HG03064 (cell line): ENCODE data around the gene EBF3.

ENCODE experiments used
- ATAC-seq: cut with Tn5 transposase; IDR thresholded peaks from one replicate; pipeline ENCODE4 v1.9.1; 2021; ENCODE audit warnings: low read depth; ENCODE audit not compliant: unreplicated experiment

The EBF3 gene

DNA sequence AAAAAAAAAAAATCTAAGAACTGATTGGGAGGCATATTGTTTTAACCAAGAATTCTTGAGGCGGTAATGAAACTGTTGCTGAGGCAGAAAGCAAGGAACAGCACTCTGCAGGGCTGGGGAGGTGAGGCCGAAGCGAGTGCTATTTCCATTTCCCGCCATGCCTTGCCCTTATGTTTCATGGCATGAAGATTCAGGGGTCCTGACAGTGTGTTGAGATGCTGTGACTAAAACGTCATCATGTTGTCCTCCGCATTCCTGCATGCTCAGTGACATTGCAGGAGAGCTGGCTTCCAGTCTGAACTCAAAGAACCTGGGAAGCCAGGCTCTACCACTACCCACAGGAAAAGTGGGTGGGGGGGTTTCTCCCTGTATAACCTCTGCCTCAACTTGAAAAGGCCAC is 85.2 kb downstream of the EBF3 start:
- no peak for ATAC-seq

DNA sequence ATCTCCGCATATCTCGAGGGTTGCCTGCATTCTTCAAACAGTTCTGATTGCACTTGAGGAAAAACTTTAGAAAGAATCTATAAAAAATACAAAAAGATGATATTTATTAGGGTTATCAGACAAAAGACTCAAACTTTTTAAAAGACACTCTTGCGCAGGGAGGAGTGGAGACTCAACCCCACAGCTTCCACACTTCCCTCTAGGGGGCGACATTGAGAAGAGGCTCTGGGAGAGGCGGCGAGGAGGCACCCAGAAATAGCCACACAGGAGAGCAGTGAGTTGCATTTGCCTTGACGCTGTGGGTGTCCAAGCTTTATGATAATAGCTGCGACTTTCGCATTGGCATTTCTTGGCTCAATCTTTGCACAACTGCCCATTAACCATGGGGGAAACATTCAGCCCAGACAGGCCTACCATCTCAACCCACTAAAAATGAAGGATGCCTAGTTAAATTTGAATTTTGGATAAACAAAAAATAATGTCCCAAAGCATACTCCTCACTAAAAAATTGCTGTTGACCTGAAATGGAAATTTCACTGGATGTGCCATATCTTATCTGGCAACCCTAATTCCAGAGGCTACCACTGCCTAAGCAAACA is 86.2 kb downstream of the EBF3 start:
- no peak for ATAC-seq

DNA sequence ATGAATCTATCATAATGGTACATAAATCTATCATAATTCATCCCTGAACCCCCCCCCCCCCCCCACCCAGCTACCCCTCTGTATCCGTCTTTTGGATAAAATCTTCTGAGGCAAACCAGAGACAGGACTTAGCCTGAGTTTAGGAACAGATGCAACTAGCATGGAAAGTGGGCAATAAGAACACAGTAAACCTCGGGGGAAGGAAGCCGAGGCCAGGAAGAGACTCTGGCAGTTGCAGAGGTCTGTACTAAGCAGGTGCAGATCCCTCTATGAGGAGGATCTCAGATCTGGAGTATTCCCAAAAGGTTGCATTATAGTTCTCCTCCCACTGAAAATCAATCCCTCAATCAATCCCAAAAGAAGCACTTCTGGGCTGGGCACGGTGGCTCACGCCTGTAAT is 87.2 kb downstream of the EBF3 start:
- ATAC-seq, result no peak

DNA sequence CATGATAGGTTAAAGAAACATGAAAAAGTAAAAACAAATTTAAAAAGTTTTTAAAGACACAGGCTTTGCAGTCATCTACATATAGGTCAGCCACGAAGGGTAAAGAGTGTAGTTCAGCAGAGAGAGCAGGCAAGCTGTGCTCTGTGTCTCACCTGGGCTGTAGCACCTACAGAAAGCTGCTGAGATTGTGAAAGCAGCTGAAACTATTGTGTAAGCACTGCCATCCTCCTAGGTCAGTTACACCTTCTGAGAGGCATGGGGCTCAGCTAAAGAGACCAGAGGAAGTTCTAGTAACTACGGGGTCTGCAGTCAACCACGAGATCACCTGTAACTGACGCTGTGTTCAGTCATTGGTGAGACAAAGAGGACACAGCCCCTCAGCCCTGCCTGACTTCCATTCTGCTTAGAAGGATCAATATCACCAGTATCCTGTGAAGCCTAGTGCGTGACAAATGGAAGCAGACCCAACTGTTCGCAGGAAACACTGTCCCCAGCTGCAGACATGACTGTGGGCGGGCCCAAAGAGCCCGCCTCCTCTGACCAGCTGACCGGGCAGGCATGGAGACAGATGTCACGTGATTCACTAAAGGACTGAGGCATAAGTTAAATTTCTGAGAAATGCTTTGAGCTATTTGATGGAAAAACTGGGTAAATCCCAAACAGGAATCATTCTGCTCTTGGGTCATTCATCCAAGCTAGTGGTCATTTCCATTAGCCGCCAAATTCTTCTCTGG is 87.9 kb downstream of the EBF3 start:
- ATAC-seq, result no peak

DNA sequence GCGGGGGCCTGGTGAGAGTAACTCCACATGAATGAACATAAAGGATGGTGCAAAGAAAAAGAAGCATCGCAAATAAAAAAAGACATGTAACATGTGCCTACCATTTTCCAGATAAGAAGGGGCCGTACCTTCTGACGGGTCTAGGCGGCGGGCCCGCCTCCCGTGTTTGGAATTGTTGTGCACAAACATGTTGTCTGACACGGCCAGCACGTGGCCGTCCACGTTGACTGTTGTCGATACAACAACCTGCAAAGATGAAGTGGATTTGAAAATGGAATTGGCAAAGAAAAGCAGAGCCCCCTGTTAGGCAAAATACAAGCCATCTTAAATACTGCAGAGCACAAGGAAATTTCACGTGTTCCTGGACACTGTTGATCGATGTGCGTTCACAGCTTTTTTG is 90.7 kb downstream of the EBF3 start:
- no peak for ATAC-seq

DNA sequence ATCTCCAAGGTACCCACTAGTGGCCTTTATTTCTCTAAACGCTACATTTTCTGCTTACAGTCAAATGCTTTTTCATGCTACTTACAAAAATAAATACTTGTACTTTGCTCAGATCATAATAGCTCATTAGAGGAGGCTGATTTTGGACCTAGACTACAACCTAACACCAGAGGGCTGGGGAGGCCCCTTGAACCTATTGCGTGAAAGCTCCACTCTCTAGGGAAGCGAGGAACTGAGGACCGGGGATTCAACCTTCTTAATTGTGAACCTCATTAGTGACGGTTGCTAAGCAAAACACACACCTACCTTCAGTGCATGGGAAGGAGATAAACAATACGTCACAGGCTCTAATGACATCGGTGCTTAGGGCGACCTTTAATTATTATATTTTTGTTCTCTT is 92.1 kb downstream of the EBF3 start:
- no peak for ATAC-seq

DNA sequence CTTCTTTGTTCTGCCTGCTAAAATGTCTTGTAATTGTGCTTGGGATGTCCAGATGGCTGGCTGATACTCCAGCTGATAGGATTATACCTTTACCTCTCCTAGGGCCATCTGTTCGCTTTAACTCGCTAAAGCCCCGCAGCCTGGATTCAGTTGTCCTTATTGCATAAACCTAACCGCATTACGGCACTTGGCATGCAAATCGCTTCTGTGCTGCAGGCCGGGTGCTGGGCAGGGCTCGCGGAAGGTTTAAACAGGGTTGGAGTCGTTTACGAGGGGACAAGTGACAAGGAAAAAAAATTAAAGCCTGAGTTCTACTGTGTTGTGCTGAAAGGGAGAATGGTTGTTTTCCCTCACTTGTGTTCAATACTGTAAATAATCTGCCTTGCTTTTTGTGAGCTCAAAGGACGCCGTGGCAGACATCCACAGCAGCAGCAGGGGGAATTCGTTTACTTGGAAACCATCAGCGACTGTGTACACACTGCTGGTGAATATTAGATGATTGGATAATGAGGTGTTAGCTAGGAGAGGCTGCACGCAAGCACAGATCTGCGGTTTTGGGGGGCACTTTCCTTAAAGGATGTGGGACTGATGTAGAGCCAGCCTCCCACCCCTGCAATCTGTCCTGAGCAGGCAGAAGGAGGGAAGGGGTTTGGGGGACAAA is 93.0 kb downstream of the EBF3 start:
- ATAC-seq, result no peak

DNA sequence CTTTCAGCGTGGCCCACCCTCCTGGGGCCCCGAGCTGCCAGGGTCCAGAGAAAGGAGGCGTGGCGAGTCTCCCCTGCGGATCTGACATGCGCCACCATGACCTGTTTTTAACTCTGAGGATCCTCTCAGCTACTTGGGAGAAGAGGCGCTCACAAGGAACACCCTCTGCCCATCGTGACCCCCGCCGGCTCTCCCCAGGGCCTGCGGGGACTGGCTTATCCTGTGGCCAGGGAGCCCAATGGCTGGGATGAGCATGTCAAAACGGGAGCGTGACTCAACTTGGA is 93.7 kb downstream of the EBF3 start:
- ATAC-seq, result no peak

DNA sequence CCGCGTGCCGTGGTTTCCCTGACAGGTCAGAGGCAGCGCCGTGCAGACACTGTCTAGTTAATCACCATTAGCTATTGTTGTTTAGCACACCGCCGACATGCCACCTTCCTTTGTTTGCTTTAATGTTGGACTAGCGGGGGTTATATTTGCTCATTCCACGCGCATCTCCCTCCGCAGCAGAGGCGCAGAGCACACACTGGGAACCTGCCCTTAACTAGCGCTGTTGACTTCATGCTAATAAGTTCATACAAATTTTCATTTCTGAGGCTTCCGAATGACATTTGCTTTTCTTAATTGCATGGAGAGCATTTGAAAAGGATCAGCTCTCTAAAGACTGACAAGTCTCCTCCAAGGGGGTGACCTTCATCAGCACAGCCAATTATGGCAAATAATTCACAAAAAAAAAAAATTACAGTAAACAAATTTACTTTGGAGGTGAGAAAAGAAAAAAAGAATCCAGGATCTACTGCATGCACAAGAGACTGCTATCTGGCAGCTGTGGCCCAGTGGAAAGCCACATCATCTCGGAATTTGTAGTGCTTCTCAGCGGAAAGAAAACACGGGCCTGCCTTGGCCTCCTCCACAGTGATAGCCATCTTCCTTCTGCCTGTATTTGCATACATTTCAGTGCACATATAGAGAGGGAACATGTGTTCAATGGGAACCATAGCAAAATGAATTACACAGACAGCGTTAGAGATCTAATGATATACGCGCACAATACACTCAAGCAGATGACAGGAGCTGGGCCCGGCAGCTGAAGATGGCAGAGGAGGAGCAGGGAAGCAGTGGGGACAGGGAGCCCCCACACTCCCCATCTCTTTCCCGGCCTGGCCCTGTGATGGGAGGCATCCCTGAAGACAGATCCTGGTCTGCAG is 94.2 kb downstream of the EBF3 start:
- no peak for ATAC-seq

DNA sequence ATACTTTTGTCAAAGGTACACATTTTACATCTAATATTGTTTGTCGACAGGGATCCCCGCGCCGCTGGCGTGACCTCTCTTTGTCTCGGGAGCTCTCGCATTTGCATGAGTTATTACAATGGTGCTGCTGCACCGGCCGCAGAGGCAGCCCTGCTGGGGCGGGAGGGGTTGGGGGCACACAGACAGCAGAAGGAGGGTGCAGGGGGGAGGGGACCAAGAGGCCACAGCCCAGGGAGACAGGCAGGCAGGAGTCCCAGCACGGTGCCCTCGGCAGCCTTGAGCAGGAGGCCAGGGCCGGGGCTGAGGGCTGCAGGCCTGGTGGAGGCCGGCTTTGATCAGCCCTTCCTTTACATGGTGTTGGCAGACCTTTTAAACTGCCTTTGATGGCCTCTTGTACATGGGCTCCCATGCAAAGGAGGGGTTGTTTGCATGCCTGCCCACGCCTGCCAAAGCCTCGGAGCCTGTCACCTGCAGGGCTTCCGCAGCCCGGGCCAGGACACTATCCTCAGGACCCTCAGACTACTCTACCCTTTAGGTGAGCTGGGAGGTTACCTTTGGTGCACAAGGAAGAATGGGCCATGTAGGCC is 95.5 kb downstream of the EBF3 start:
- no peak for ATAC-seq

DNA sequence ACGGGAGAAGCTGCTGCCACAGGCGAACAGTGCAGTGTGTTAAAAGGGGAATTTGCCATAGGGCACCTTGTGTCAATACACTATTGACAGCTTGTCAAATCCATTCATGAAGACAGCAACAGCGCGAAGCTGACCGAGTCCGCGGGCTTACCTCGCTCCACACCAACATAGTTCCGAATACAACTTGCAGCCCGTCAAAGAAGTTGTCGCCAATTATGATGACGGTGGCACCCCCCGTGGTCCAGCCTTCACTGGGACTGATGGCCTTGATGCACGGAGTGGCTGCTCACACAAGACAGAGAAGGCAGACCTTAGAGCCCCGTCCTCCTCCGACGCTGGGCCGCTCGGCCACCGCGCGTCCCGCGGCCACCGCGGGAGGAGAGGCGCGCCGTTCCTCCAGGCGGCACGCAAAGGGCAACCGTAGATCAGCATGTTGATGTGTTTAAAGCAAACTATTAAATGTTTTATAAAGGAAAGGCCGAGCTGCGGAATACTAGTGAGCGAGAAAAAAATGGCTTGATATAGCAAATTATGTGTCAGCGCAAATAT is 96.4 kb downstream of the EBF3 start:
- ATAC-seq, result no peak

DNA sequence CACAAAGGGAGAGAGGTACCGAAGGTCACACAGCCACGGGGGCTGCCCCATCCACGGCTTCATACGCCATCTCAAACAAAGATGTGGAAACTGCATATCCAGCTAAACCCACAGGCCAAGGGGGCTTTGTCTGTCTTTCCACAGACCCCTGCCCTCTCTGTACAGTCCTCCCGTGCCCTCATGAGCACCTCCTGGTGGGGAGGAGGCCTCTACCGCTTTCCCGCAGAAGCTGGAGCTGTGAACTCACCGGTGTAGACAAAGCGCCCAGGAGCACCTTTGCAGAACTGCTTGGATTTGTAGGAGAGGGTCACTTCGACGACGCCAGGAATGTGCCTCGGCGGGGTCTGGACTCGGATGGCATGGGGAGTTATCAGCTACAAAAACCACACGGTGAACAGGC is 97.2 kb downstream of the EBF3 start:
- no peak for ATAC-seq

DNA sequence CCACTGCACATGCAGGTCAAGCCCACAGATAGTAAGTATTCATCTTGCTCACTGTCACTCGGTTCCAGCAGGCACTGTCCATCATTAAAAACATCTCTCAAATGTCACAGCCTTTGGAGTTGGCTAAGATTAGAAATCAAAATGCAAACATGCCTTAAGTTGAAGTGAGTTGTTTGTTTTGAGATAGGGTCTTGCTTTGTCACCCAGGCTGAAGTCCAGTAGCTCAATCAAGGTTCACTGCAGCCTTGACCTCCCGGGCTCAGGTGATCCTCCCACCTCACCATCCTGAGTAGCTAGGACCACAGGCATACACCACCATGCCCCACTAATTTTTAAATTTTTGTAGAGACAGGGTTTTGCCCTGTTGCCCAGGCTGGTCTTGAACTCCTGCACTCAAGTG is 98.1 kb downstream of the EBF3 start:
- no peak for ATAC-seq

DNA sequence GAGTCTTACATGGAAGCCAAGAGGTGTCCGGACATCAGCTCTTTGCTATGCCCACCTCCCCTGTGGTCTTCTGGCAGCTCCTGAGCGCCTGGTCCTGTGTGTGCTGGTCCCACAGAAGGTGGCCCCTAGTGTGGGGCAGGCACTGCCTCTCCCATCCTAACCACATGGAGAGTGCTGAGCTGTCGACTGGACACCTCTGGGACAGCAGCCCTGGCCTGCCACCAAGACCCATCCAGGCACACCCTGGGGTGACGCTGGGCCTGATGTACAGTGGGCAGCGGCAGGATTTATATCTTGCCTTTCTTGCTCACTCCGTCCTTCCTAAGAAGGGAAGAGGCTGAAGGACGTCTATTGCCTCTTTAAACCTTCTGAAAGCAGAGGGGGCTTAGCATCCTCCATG is 98.7 kb downstream of the EBF3 start:
- no peak for ATAC-seq

DNA sequence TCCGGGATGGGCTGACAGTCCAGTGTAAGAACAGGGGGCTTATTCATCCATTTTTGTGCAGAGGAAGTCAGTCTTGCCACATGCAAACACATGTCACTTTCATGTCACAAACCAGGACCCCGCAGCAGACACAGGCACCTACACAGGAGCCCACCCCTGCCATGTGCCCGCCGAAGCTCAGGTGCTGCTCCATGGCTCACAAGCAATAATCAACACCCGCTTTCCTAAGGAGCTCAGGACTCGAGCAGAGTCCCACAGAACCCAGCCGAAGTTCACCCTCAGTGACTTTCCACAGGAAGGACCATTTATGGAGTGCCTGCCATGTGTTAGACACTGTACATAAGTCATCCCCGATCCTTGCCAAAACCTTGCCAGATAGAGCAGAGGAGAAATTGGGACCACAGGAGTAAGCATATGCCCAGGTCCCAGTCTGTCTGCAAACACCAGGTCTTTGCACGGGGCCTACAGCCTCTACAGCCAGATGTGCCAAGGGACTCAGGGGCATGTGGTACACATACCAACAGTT is 99.4 kb downstream of the EBF3 start:
- ATAC-seq, result no peak

DNA sequence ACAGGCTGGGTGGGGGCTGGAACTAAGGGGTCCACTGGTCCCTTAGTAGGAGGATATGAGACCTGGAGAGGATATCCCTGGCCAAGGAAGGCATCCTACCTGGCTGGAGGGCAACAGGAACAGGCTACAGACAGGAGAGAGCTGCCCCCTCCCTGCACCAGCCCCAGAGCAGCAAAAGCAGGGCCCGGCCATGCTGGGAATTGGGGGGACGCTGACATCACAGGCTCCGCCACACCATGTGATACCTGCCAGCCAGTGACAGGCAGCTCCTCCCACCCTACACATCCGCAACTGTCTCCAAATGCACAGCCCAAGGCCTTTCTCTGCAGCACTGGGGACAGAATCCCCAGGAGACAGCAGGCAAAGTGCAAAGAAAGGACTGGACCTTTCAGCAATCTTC is 100.0 kb downstream of the EBF3 start:
- no peak for ATAC-seq

DNA sequence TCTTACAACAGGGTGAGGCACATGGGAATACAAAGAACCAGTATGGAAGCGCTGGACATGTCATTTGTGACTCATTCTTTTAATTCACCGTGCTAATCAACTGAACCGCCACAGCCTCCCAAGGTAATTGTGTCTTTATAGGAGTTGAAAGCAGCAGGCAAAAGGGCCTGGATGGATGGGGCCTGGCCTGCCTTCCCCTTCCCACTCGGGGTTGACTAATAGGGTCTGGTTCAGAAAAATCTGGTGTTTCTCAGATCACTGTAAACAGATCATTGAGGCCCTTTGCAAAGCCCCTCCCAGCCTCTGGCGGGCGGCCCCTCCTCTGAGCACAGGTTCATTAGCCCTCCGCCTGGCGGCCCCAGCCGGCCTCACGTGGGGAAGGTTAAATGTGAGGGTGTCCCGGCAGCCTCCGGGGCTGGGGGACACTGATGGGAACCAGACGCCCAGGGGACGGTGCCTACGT is 100.8 kb downstream of the EBF3 start:
- no peak for ATAC-seq

DNA sequence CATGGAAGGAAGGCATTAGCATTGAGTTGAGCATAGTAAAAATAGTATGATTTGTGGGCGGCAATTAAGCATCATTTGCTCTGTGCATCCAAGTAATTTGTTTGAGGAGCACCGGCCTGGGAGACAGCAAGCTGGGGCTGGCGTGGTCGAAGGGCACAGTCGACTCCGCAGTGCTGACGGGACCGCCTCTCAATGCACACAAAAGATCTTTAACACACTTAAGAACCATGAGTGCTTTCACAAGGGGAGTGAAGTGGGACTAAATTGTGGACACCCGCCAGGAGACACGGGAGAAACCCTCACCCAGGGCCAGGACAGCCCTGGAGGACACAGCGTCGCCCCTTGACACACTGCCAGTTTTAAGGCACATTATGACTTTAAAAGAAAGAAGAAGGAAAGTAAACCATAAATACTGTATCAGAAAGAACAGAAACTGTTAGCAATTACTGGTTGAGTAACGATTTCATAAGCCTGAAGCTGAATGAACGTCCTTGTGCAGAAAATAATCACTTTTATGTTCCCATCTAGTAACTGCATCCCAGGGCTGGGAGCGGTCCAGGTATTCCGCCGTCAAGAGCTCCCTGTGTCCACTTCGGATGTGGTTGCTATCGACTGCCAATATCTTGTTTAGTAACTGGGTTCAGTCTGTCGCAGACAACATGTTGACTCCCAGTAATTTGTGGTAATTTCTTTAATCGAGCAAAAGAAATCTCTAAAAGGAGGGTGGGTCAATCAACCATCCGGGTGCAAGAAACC is 102.1 kb downstream of the EBF3 start:
- ATAC-seq, result no peak

DNA sequence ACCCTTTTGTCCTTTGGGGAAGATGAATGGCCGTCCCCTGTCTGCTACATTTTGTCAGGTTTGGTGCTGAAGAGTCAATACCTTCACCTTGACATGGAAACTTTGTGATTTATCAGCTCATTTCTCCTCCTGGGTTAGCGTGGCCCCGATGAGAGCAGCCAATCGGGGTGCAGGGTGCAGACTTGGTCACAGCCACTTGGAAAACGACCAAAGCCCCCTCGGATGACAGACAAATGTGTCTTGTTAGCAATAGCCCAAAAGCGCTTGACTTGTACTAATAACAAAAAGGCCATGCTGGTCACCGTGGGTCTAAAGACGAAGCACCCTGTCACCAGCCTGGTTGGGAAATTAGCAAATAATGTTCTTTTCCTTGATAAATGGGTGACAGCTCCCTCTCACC is 103.7 kb downstream of the EBF3 start:
- ATAC-seq, result no peak

DNA sequence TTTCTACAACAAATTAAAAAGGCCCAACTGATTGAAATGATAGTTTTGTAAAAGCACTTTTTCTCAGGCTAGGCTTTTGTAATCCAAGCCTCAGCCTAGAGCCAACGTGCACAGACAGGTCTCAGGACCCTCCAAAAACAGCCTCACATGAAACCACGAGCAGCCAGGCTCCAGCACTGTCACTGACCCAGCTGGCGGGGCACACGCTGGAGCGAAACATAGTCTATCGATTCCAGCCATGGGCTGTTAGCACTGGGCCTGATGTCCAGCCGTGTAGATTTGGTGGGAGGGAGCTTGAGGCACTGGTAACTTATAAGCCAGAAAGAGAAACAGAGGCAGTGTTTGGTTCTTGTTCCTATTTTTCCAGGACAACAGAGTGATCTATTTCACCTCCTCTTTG is 104.5 kb downstream of the EBF3 start:
- no peak for ATAC-seq
